ENCODE data around the gene MPST. TPM values are rescaled to one million over a fixed set of nuclear protein-coding genes. Genes with fewer than 3 reads are reported as not detected.

MPST gene
- total and polyA plus RNA-seq, 8 donors: 41.4 to 63.1 (median 55.6) TPM

- peaks cover 0 to 64% of the 10 kb centered on the region in 2 donors for H3K36me3 ChIP-seq
These were observed 6.0 kb downstream of the MPST start for GRCh38 chr22:37025500-37026070.

GRCh38 chr22:37026325-37026724, 6.8 kb downstream of the MPST start:
- intact Hi-C loops (cut with DNase I): no loop called here
- peaks cover 5 to 19% of the 10 kb centered on the region in 2 donors for H3K4me1 ChIP-seq
- ATAC-seq (no peak), DNase-seq (no peak)
- H3K27me3 ChIP-seq: no peaks in the 10 kb centered on the region
- H3K4me3 ChIP-seq: no peak overlapping the region
- TF ChIP-seq CTCF (IDR thresholded peaks at IDR 0.05): no peak
- H3K27ac ChIP-seq: no peak overlapping the region
- peaks cover 0 to 64% of the 10 kb centered on the region in 2 donors for H3K36me3 ChIP-seq
- H3K9me3 ChIP-seq: no peaks in the 10 kb centered on the region

More at GRCh38 chr22:37025500-37026070, 6.0 kb downstream of the MPST start:
- ATAC-seq: peak; percentile 37
- Histone ChIP-seq H3K4me1 (peaks cover 5 to 26% of the 10 kb centered on the region in 2 donors), H3K27ac (no peak overlapping the region), H3K4me3 (no peak overlapping the region), H3K9me3 (no peaks in the 10 kb centered on the region), H3K27me3 (no peaks in the 10 kb centered on the region)
- TF ChIP-seq CTCF (IDR thresholded peaks at IDR 0.05): no peak
- intact Hi-C loops (cut with DNase I): no loop called here
- no peak for DNase-seq

GRCh38 chr22:37027556-37027955, 8.0 kb downstream of the MPST start:
- H3K4me3 ChIP-seq: no peak overlapping the region
- ATAC-seq (no peak), DNase-seq (no peak)
- intact Hi-C loops (cut with DNase I): no loop called here
- TF ChIP-seq CTCF (IDR thresholded peaks at IDR 0.05): no peak
- no peaks in the 10 kb centered on the region for H3K9me3 ChIP-seq
- peaks cover 0 to 64% of the 10 kb centered on the region in 2 donors for H3K36me3 ChIP-seq
- H3K27ac ChIP-seq: no peak overlapping the region
- H3K4me1 ChIP-seq: peaks cover 0 to 16% of the 10 kb centered on the region in 2 donors
- H3K27me3 ChIP-seq: no peaks in the 10 kb centered on the region

GRCh38 chr22:37028692-37029674, 9.4 kb downstream of the MPST start:
- H3K36me3 ChIP-seq: peaks cover 0 to 63% of the 10 kb centered on the region in 2 donors
- peaks cover 4 to 21% of the 10 kb centered on the region in 2 donors for H3K4me1 ChIP-seq
- no peaks in the 10 kb centered on the region for H3K27me3 ChIP-seq
- no peaks in the 10 kb centered on the region for H3K9me3 ChIP-seq
- intact Hi-C loops (cut with DNase I): no loop called here
- H3K4me3 ChIP-seq: no peak overlapping the region
- DNase-seq: no peak
- TF ChIP-seq CTCF (IDR thresholded peaks at IDR 0.05): no peak
- ATAC-seq: no peak
- H3K27ac ChIP-seq: no peak overlapping the region
